Transverse colon (tissue), 4 donors: ENCODE measurements around the gene STX12. TPM values are rescaled to one million over a fixed set of nuclear protein-coding genes. Genes with fewer than 3 reads are reported as not detected.

Experiments
- DNase-seq: peaks from one replicate; pipeline ENCODE4 v3.0.0-alpha.2; 2019
- H3K27ac ChIP-seq, 4 donors: fragments of 200-600 bp; sonication (generic); 2 replicates each; pipeline ENCODE4 v1.5.1; 2016 to 2018; ENCODE audit warnings: inconsistent platforms in 4 of 4
- H3K27me3 ChIP-seq: fragments of 200-600 bp; sonication (generic); 2 replicates; pipeline ENCODE4 v1.5.1; 2017; ENCODE audit warnings: inconsistent platforms
- H3K36me3 ChIP-seq, 4 donors: fragments of 200-600 bp; sonication (generic); 2 replicates each; pipeline ENCODE4 v1.5.1; 2017 to 2019; ENCODE audit warnings: inconsistent platforms in 4 of 4
- H3K4me1 ChIP-seq, 4 donors: fragments of 200-600 bp; sonication (generic); 2 replicates each; pipeline ENCODE4 v1.5.1; 2017 to 2020; ENCODE audit warnings: inconsistent platforms in 4 of 4
- H3K4me3 ChIP-seq, 4 donors: fragments of 200-600 bp; sonication (generic); 1 replicate in 1 of 4; 2 replicates in 3 of 4; pipeline versions ENCODE4 v1.5.1 to v1.6.1; 2017 to 2019; ENCODE audit warnings: inconsistent platforms in 4 of 4
- H3K9me3 ChIP-seq, 2 donors: fragments of 200-600 bp; sonication (generic); 2 replicates each; pipeline ENCODE4 v1.5.1; 2017 to 2019; ENCODE audit warnings: inconsistent platforms in 2 of 2
- EP300 ChIP-seq: sonication (generic); formaldehyde crosslinking; IDR thresholded peaks from one replicate; pipeline ENCODE4 v1.6.1; 2017; ENCODE audit warnings: antibody characterized with exemption, low read depth
- POLR2A ChIP-seq: fragments of 450-650 bp; IDR thresholded peaks from one replicate; pipeline ENCODE4 v1.6.1; 2016; ENCODE audit warnings: antibody characterized with exemption, mild to moderate bottlenecking, moderate library complexity
- POLR2AphosphoS5 ChIP-seq, 3 donors: sonication (generic); formaldehyde crosslinking; IDR thresholded peaks; one replicate each; pipeline ENCODE4 v1.6.1; 2016; ENCODE audit warnings: antibody characterized with exemption in 3 of 3
- WGBS, 2 donors: methylation state at CpG; one replicate each; pipeline ENCODE4 v1.1.5; 2018; ENCODE audit warnings: low coverage in 1 of 2; 5-methylcytosine and 5-hydroxymethylcytosine counted together
- in situ Hi-C, 4 donors: fragments of 200-750 bp; cut with MboI; loops; one replicate each; pipeline versions ENCODE4 v1.15.0 to v1.15.1; 2017; ENCODE audit warnings: low sequenced_read_pairs in 3 of 4, low pct_ligation_motif_present in 1 of 4, low pct_unique_long_range_greater_than_20kb in 1 of 4
- intact Hi-C: fragments of 100-400 bp; cut with DNase I; formaldehyde crosslinking; loops from one replicate; pipeline ENCODE4 v1.15.1; 2023; ENCODE audit warnings: low total_unique reads
- total RNA-seq, 4 donors: library from RNA; depleted of rRNA; stranded (reverse); fragments of >200 nt; gene quantifications; one replicate each; pipeline ENCODE4 v1.1.0, GENCODE V29; 2016
- TF ChIP-seq, protein P1 (sequence below), 5 experiments: fragments of 200-600 bp in 3 of 5; fragments of 450-650 bp in 2 of 5; sonication (generic) in 3 of 5; IDR thresholded peaks; 1 replicate in 2 of 5; 2 replicates in 3 of 5; pipeline ENCODE4 v1.5.1; 2016 to 2017; ENCODE audit warnings: antibody characterized with exemption in 5 of 5, inconsistent platforms in 3 of 5, mild to moderate bottlenecking in 2 of 5, moderate library complexity in 1 of 5

Gene STX12
- total RNA-seq, 4 donors from 2014 or later, result 11.3 to 65.3 (median 47.6) TPM

DNA sequence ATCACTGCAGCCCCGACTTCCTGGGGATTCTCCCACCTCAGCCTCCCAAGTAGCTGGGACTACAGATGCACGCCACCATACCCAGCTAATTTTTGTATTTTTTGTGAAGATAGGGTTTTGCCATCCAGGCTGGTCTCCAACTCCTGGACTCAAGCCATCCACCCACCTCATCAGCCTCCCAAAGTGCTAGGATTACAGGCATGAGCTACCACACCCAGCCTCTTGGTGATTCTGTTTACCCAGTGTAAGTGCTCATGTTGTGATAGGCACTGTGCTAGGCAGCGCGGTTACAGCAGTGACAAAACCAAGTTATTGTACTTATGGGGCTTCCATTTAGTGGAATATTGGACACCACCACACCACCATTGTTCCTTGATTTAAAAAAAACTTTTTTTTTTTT is 9.7 kb upstream of the STX12 start:
- WGBS, 2 donors, result 94% methylated on average over 4 of the region's 4 CpGs; no CpG with 5 or more reads in 1 of the 2 donors
- no peak overlapping the region for H3K4me3 ChIP-seq
- in situ Hi-C loops, result no loop called here
- H3K27ac ChIP-seq, result no peak overlapping the region
- no peak for DNase-seq
- H3K27me3 ChIP-seq, result no peaks in the 10 kb centered on the region
- intact Hi-C loops, result no loop called here
- no peaks in the 10 kb centered on the region for H3K4me1 ChIP-seq
- no peaks in the 10 kb centered on the region for H3K9me3 ChIP-seq
- no peak for TF ChIP-seq POLR2A
- peaks cover 0 to 20% (median 6%) of the 10 kb centered on the region in 4 donors for H3K36me3 ChIP-seq

DNA sequence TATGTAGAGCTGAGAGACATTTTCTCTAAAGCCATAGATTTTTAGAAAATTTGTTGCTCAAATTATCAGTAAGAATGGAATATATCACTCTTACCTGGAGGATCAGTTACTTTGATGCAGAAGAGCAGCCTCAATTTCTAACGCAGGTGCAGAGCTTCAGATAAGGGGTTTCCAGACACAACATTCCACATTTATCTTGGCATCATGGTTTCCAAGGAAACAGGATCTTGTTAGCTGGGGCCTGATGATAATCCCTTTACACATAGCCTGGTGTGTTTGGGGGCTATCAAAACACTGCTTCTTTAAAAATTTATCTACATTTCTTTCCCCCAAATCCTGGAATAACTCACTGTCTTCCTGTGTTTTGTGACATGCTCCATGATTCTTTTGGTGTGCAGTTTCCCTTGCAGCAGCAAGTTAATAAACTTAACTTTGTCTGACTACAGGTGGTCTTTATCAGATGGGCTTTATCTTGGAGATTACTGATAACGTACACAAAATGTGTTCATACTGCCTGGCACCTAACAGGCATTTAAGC is 2.7 kb upstream of the STX12 start:
- DNase-seq, result no peak
- H3K36me3 ChIP-seq, result no peaks in the 10 kb centered on the region
- no peak overlapping the region for H3K27ac ChIP-seq
- peaks cover 7 to 21% (median 10%) of the 10 kb centered on the region in 4 donors for H3K4me1 ChIP-seq
- 74 to 84% methylated on average over 2 of the region's 2 CpGs for WGBS, 2 donors
- in situ Hi-C loops, result no loop called here
- no peaks in the 10 kb centered on the region for H3K9me3 ChIP-seq
- H3K27me3 ChIP-seq, result no peaks in the 10 kb centered on the region
- intact Hi-C loops, result no loop called here
- no peak overlapping the region for H3K4me3 ChIP-seq
- TF ChIP-seq EP300 (no peak), POLR2AphosphoS5 (IDR thresholded peaks at IDR 0.05) (no peak), POLR2A (no peak)
- TF ChIP-seq, protein P1, sequence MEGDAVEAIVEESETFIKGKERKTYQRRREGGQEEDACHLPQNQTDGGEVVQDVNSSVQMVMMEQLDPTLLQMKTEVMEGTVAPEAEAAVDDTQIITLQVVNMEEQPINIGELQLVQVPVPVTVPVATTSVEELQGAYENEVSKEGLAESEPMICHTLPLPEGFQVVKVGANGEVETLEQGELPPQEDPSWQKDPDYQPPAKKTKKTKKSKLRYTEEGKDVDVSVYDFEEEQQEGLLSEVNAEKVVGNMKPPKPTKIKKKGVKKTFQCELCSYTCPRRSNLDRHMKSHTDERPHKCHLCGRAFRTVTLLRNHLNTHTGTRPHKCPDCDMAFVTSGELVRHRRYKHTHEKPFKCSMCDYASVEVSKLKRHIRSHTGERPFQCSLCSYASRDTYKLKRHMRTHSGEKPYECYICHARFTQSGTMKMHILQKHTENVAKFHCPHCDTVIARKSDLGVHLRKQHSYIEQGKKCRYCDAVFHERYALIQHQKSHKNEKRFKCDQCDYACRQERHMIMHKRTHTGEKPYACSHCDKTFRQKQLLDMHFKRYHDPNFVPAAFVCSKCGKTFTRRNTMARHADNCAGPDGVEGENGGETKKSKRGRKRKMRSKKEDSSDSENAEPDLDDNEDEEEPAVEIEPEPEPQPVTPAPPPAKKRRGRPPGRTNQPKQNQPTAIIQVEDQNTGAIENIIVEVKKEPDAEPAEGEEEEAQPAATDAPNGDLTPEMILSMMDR (IDR thresholded peaks at IDR 0.05), result no peak

DNA sequence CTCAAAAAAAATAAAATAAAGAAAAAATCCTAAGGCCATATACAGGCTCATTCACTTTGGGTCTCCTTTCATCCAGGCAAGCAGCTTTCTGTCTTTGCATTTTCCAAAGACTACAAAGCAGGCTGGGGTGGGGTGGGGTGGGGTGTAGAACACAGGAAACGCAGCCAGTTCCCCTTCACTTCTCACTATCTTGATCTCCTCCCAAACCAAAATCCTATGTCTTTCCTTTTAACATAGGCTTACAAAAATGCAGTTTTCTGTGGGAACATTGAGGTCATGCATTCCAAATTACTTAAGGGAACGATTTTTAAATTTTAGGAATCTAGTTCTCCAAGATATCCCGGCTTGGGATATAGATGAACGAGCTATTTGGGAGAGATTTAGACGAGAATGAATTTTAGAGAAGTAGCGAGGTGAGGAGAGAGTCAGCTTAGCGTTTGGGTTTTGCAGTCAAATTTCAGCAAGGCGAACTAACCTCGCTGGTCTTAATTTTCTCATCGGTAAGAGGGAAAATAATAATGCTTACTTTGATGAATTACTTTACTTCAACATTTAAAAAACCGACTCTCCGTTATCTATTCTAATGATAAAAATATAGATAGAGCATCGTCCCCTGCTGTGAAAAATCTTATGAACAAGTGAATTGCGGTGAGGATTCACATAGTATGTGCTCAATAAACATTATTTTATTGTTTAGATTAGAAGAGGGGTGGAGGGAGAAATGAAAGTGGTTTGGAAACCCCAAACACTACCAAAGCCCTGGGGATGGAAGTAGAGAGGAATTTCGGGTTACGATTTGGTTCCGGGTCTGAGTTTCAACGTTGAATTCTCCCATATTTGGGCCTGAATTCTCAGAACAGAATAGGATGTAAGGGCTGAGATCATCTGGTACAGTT is 735 bp upstream of the STX12 start:
- in situ Hi-C loops, result no loop called here
- no peak for DNase-seq
- WGBS, 2 donors, result 21 to 32% methylated on average over 14 to 18 of the region's 18 CpGs
- H3K4me1 ChIP-seq, result peaks cover 7 to 33% (median 10%) of the 10 kb centered on the region in 4 donors
- H3K9me3 ChIP-seq, result no peaks in the 10 kb centered on the region
- intact Hi-C loops, result no loop called here
- H3K27me3 ChIP-seq, result no peaks in the 10 kb centered on the region
- TF ChIP-seq POLR2A, result no peak
- TF ChIP-seq EP300, result no peak
- no peak for TF ChIP-seq POLR2AphosphoS5 (IDR thresholded peaks at IDR 0.05)
- TF ChIP-seq, protein P1 (IDR thresholded peaks at IDR 0.05), result no peak
- H3K27ac ChIP-seq, result peak overlapping the region; percentile 93 to 98 (median 96)
- H3K36me3 ChIP-seq, result no peaks in the 10 kb centered on the region
- H3K4me3 ChIP-seq, result peak overlapping the region in 3 of 4 donors; percentile 84 to 98 (median 84)

DNA sequence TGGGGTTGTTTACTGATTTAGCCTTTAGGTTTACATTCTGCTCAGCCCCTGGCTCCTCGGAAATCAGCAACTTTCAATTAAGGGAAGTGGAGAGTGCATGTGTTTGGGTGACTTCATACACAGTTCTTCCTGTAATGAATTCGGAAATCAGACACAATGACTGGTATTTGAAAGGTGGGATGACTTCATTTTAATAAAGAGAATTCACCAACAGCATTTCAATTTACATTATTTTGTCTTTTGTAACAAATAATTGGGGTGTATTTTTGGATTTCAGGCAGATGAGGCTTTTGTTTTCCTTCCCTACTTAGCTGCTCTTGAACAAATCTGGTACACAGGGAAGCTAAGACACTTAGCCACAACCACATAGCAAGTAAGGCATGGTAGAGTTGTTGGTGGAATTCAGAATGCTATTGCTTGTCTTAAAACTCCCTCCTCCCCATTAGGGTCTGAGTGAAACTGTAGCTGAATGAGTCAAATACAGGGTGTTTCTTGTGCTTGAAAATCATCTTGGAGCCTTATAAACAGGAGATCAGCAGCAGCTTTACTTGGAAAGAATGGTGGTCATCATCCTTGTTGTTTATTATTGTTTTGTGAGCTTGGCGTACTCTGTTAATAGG is 917 bp downstream of the STX12 start:
- Histone ChIP-seq H3K4me3 (peak overlapping the region; percentile 84 to 98 (median 84)), H3K36me3 (no peaks in the 10 kb centered on the region), H3K27ac (peak overlapping the region; percentile 93 to 98 (median 96)), H3K9me3 (no peaks in the 10 kb centered on the region), H3K27me3 (no peaks in the 10 kb centered on the region), H3K4me1 (peaks cover 7 to 40% (median 12%) of the 10 kb centered on the region in 4 donors)
- TF ChIP-seq, protein P1 (IDR thresholded peaks at IDR 0.05), result no peak
- TF ChIP-seq POLR2A, result no peak
- no peak for TF ChIP-seq POLR2AphosphoS5 (IDR thresholded peaks at IDR 0.05)
- TF ChIP-seq EP300, result no peak
- 24 to 50% methylated on average over 2 to 3 of the region's 3 CpGs for WGBS, 2 donors
- no peak for DNase-seq
- in situ Hi-C loops, result no loop called here
- intact Hi-C loops, result no loop called here
